Esophagus muscularis mucosa (tissue), 4 donors: Measurements from ENCODE around the gene TRPM3. TPM values are rescaled to one million over a fixed set of nuclear protein-coding genes. Genes with fewer than 3 reads are reported as not detected.
A peak's percentile ranks its signal among the peaks of the same experiment; 100 is the strongest.

Experiments
- DNase-seq: peaks from one replicate; pipeline ENCODE4 v3.0.0-alpha.2; 2017; ENCODE audit errors: extremely low spot score
- H3K27ac ChIP-seq, 4 donors: fragments of 200-600 bp; sonication (generic); replicated peaks in 1 of 4; 1 replicate in 3 of 4; 2 replicates in 1 of 4; pipeline ENCODE4 v1.5.1; 2016 to 2019; ENCODE audit warnings: mild to moderate bottlenecking in 1 of 4
- H3K27me3 ChIP-seq, 4 donors: fragments of 200-600 bp; sonication (generic); one replicate each; pipeline versions ENCODE4 v1.5.1 to v1.6.0; 2016 to 2019
- H3K36me3 ChIP-seq, 4 donors: fragments of 200-600 bp; sonication (generic); one replicate each; pipeline ENCODE4 v1.5.1; 2016 to 2019
- H3K4me1 ChIP-seq, 4 donors: fragments of 200-600 bp; sonication (generic); one replicate each; pipeline ENCODE4 v1.5.1; 2016 to 2019
- H3K4me3 ChIP-seq, 4 donors: fragments of 200-600 bp; sonication (generic); 1 replicate in 2 of 4; 2 replicates in 2 of 4; pipeline ENCODE4 v1.5.1; 2016 to 2019; ENCODE audit warnings: mild to moderate bottlenecking in 4 of 4, moderate library complexity in 1 of 4
- H3K9me3 ChIP-seq, 4 donors: fragments of 200-600 bp; sonication (generic); 1 replicate in 3 of 4; 2 replicates in 1 of 4; pipeline ENCODE4 v1.5.1; 2016 to 2019
- EP300 ChIP-seq: sonication (generic); formaldehyde crosslinking; IDR thresholded peaks from one replicate; pipeline ENCODE4 v1.6.1; 2017; ENCODE audit warnings: antibody characterized with exemption
- POLR2A ChIP-seq: fragments of 450-650 bp; IDR thresholded peaks from one replicate; pipeline ENCODE4 v1.6.1; 2017; ENCODE audit warnings: antibody characterized with exemption, moderate library complexity, mild to moderate bottlenecking, low read depth
- POLR2AphosphoS5 ChIP-seq, 2 donors: sonication (generic); formaldehyde crosslinking; IDR thresholded peaks; one replicate each; pipeline ENCODE4 v1.6.1; 2017; ENCODE audit warnings: antibody characterized with exemption in 2 of 2
- WGBS: methylation state at CpG from one replicate; pipeline ENCODE4 v1.1.5; 2018; 5-methylcytosine and 5-hydroxymethylcytosine counted together
- intact Hi-C: fragments of 100-400 bp; cut with DNase I; formaldehyde crosslinking; loops from one replicate; pipeline ENCODE4 v1.15.1; 2023
- total RNA-seq, 4 donors: library from RNA; depleted of rRNA; stranded (reverse); fragments of >200 nt; gene quantifications; one replicate each; pipeline versions ENCODE4 v1.1.0 to v1.2.1, GENCODE V29; 2016
- TF ChIP-seq, protein P1 (sequence below), 3 experiments: fragments of 200-600 bp in 2 of 3; fragments of 450-650 bp in 1 of 3; sonication (generic) in 2 of 3; IDR thresholded peaks; one replicate each; pipeline ENCODE4 v1.5.1; 2017 to 2019; ENCODE audit warnings: antibody characterized with exemption in 3 of 3, mild to moderate bottlenecking in 2 of 3, moderate library complexity in 1 of 3

The TRPM3 gene
- total RNA-seq, 4 donors from 2014 or later = 0.13 to 0.17 TPM; not detected in 2

DNA sequence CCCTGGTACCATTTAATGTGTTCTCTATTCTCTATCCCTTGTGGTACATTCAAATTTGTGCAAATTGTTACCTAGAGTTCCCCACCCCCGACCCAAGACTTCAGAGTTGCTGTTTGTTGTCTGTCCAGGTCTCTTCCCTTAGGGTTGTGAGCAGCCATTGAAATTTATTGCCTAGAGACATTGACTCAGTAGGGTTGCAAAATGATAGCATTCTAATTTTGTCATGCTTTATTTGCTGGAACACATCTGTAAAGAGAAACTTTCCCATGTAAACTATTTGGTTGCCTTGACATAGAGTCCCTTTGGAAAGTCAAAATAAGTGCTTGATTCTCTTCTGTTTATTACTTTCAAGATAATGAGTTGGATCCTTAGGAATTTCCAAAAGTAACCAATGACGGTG lies 615.3 kb downstream of the TRPM3 start:
- no peak for DNase-seq
- 83% methylated on average over 2 of the region's 2 CpGs for WGBS
- intact Hi-C loops = no loop called here
- Histone ChIP-seq H3K27me3 (no peaks in the 10 kb centered on the region), H3K4me1 (peaks cover 11 to 53% (median 28%) of the 10 kb centered on the region in 4 donors), H3K4me3 (no peak overlapping the region), H3K36me3 (no peaks in the 10 kb centered on the region), H3K9me3 (no peaks in the 10 kb centered on the region), H3K27ac (peak overlapping the region in 2 of 4 donors; percentile 10 to 36)
- TF ChIP-seq POLR2AphosphoS5 (IDR thresholded peaks at IDR 0.05) (no peak), POLR2A (no peak), EP300 (no peak)
- TF ChIP-seq, protein P1, sequence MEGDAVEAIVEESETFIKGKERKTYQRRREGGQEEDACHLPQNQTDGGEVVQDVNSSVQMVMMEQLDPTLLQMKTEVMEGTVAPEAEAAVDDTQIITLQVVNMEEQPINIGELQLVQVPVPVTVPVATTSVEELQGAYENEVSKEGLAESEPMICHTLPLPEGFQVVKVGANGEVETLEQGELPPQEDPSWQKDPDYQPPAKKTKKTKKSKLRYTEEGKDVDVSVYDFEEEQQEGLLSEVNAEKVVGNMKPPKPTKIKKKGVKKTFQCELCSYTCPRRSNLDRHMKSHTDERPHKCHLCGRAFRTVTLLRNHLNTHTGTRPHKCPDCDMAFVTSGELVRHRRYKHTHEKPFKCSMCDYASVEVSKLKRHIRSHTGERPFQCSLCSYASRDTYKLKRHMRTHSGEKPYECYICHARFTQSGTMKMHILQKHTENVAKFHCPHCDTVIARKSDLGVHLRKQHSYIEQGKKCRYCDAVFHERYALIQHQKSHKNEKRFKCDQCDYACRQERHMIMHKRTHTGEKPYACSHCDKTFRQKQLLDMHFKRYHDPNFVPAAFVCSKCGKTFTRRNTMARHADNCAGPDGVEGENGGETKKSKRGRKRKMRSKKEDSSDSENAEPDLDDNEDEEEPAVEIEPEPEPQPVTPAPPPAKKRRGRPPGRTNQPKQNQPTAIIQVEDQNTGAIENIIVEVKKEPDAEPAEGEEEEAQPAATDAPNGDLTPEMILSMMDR (IDR thresholded peaks at IDR 0.05) = no peak

DNA sequence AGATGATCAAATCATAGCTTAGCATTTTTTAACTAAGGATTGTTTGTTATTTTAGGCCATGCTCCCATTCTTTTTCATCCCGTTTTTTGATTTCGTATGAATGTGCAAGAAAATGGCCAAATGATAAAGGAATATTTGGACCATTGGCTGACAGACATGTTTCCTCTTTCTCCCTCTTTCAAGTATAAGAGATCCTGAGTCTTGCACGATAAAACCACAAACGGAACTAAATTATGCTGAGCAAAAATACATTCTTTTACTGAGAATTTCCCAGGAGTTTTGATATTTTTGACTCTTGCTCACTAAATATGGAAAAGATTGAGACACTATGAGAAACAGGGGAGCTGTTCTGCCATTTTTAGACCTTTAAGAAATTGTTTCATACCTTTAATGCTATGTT lies 616.6 kb downstream of the TRPM3 start:
- H3K36me3 ChIP-seq = no peaks in the 10 kb centered on the region
- WGBS = 46% methylated on average over 4 of the region's 4 CpGs
- H3K9me3 ChIP-seq = no peaks in the 10 kb centered on the region
- TF ChIP-seq POLR2AphosphoS5 (IDR thresholded peaks at IDR 0.05) (no peak), EP300 (no peak), POLR2A (no peak)
- TF ChIP-seq, protein P1 (IDR thresholded peaks at IDR 0.05) = no peak
- no peak overlapping the region for H3K4me3 ChIP-seq
- no peak for DNase-seq
- no peaks in the 10 kb centered on the region for H3K27me3 ChIP-seq
- intact Hi-C loops = no loop called here
- H3K27ac ChIP-seq = peak overlapping the region in 2 of 4 donors; percentile 29 to 36
- peaks cover 11 to 57% (median 30%) of the 10 kb centered on the region in 4 donors for H3K4me1 ChIP-seq

DNA sequence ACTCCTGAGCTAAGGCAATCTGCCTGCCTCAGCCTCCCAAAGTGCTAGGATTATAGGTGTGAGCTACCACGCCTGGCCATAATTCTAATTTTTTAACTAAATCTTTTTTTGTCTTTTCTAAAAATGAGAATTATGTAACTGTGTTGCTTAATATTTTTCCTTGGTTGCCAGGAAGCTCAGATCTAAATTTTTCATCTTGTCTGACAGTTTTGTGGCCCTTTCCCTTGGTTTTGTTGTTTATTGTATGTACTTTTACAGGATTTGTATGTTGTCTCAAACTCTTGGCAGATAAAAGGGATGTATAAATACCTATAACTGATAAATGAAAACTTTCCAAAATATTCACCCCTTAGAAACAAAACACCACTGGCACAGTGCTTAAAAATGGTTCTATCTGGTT lies 618.7 kb downstream of the TRPM3 start:
- intact Hi-C loops = no loop called here
- 25% methylated on average over 1 of the region's 1 CpG for WGBS
- TF ChIP-seq POLR2A (no peak), POLR2AphosphoS5 (IDR thresholded peaks at IDR 0.05) (no peak), EP300 (no peak)
- TF ChIP-seq, protein P1 (IDR thresholded peaks at IDR 0.05) = no peak
- Histone ChIP-seq H3K27me3 (no peaks in the 10 kb centered on the region), H3K9me3 (no peaks in the 10 kb centered on the region), H3K4me3 (no peak overlapping the region), H3K27ac (peak overlapping the region; percentile 60 to 71 (median 68)), H3K4me1 (peaks cover 11 to 68% (median 41%) of the 10 kb centered on the region in 4 donors), H3K36me3 (no peaks in the 10 kb centered on the region)
- DNase-seq = no peak

DNA sequence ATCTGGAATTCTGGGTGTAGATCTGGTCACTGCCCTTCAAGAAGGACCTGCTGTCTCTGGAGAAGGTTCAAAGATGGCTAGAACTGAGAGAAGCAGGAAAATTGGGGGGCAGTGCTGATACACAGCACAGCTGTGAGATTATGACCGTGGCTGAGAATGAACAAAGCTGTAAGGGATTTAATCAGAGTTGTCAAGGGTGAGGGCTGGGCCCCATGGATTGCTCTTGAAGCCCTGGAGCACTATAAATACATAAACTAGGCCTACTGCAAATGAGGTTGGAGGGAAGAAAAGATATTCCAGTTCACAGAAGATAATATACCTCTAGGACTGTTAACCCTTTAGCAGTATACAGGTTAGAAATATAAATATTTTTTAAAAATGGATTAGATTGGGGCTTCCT lies 620.6 kb downstream of the TRPM3 start:
- no peak for DNase-seq
- 82% methylated on average over 1 of the region's 1 CpG for WGBS
- TF ChIP-seq POLR2AphosphoS5 (IDR thresholded peaks at IDR 0.05) (no peak), EP300 (no peak)
- TF ChIP-seq, protein P1 (IDR thresholded peaks at IDR 0.05) = no peak
- Histone ChIP-seq H3K27me3 (no peaks in the 10 kb centered on the region), H3K9me3 (no peaks in the 10 kb centered on the region), H3K4me3 (no peak overlapping the region), H3K36me3 (no peaks in the 10 kb centered on the region), H3K27ac (no peak overlapping the region), H3K4me1 (peaks cover 11 to 59% (median 44%) of the 10 kb centered on the region in 4 donors)
- intact Hi-C loops = no loop called here

DNA sequence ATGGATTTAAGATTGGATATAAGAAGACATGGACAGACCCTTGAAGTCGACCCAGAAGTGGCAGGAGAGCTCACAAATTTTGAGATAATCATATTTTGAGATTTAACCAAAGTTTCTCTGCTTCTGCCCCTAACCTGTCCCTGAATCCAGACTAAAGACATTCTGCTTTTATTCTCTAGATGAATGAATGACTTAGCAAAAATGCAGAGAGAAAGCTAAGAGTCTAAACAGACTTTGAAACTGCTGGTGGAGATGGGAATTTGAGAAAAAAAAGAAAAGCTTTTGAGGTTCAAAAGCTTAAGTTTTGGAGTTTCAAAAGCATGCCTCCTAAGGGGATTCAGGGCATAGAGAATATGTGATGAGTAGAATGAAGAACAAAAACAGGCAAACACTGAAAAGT lies 621.8 kb downstream of the TRPM3 start:
- Histone ChIP-seq H3K36me3 (no peaks in the 10 kb centered on the region), H3K4me1 (peaks cover 11 to 58% (median 43%) of the 10 kb centered on the region in 4 donors), H3K27me3 (no peaks in the 10 kb centered on the region), H3K27ac (no peak overlapping the region), H3K9me3 (no peaks in the 10 kb centered on the region), H3K4me3 (no peak overlapping the region)
- WGBS = 92% methylated on average over 1 of the region's 1 CpG
- intact Hi-C loops = no loop called here
- DNase-seq = no peak
- TF ChIP-seq POLR2A (no peak), POLR2AphosphoS5 (IDR thresholded peaks at IDR 0.05) (no peak)
- TF ChIP-seq, protein P1 (IDR thresholded peaks at IDR 0.05) = no peak
